C4-2B (cell line): Measurements from ENCODE around the gene PERCC1.

ENCODE experiments used
- CTCF ChIP-seq: fragments of 450-650 bp; conservative IDR thresholded peaks from 2 replicates; pipeline ENCODE4 v1.5.1; 2017; ENCODE audit warnings: mild to moderate bottlenecking
- ZFX ChIP-seq: fragments of 450-650 bp; IDR thresholded peaks from 2 replicates; pipeline ENCODE4 v1.6.1; 2017

DNA sequence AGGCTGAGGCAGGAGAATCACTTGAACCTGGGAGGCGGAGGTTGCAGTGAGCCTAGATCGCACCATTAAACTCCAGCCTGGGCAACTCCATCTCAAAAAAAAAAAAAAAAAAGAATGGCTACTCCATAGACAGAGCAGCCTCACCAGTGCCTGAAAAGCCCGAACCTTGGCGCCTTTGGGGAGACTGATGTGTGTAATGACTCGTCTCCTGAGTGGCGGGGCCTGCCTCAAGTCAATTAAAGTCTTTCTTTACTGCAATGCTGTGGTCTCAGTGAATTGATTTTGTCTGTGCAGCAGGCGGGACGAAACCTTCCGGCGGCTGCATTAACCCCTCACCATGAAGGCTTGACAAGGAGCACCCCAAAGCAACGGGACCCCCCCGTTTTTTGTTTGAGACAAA is 6.8 kb upstream of the PERCC1 start:
- TF ChIP-seq CTCF: no peak
- no peak for TF ChIP-seq ZFX
